ENCODE measurements around the gene CACNB4.

- TF ChIP-seq CTCF (IDR thresholded peaks at IDR 0.05), result no peak
- TF ChIP-seq POLR2A (IDR thresholded peaks at IDR 0.05), result no peak
Measured at GRCh38 chr2:152084076-152084475, 14.8 kb downstream of the CACNB4 start.
